ENCODE results near the gene SHOX. TPM values are rescaled to one million over a fixed set of nuclear protein-coding genes. Genes with fewer than 3 reads are reported as not detected.
"Not testable (repeated sequence)": the region's sequence is repeated elsewhere in the genome, so short reads cannot be mapped to it uniquely, and the experiment has no call there.

Gene SHOX
- total RNA-seq, 1 experiment from 2014 or later = not detected

DNA sequence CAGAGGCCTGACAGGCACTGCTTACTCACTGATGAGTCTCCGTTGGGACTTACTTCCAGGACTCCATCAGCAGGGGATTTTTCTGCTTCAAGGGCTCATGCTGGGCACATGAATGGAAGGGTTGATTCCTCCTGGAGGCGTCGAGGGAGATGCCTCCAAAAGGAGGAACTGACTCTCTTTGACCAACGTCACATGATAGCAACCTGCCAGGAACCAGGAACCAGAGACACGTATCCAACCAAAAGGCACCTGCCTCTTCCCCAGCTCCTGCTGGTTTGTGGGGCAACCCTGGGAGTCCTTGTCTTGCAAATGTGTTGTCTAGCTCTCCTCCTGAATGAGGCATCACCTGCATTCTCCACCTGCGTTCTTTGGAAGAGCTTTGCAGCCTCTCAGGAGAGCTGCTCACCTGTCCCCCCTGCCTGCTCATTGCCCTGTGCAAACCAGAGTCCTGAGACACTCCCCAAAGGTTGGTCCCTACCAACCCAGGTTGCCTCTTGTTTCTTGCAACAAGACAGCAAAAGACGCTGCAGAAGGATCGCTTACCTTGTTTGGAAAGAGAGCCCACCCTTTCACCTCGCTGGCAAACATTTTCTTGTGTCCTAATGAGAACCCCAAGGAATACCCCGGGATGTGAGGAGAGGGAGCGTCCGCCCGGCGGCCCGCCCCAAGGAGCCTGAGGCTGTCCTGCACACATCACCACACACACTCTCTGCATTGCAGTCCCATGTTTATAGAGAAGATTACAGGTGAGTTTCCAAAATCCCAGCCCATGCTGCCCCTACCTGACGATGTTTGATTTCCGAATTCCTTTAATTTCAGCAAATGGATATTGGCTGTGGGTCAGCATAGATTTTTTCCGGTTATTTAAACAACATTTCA lies 30.5 kb upstream of the SHOX start:
- H3K4me3 Mint-ChIP-seq (ENCODE audit: low read depth, unreplicated experiment) = no peak overlapping the region
- intact Hi-C loops (cut with micrococcal nuclease; ENCODE audit: unreplicated experiment) = no loop called here
- no peak for DNase-seq
- H3K27ac Mint-ChIP-seq (ENCODE audit: unreplicated experiment) = no peak overlapping the region
- CTCF ChIA-PET = no interaction called here
- no peaks in the 10 kb centered on the region for H3K4me1 Mint-ChIP-seq (ENCODE audit: low read depth, unreplicated experiment)
- BruUV-seq (replicated peaks) = no TSS peak
- H3K36me3 Mint-ChIP-seq (ENCODE audit: insufficient read depth, unreplicated experiment) = no peaks in the 10 kb centered on the region
- TF ChIP-seq, protein P1, sequence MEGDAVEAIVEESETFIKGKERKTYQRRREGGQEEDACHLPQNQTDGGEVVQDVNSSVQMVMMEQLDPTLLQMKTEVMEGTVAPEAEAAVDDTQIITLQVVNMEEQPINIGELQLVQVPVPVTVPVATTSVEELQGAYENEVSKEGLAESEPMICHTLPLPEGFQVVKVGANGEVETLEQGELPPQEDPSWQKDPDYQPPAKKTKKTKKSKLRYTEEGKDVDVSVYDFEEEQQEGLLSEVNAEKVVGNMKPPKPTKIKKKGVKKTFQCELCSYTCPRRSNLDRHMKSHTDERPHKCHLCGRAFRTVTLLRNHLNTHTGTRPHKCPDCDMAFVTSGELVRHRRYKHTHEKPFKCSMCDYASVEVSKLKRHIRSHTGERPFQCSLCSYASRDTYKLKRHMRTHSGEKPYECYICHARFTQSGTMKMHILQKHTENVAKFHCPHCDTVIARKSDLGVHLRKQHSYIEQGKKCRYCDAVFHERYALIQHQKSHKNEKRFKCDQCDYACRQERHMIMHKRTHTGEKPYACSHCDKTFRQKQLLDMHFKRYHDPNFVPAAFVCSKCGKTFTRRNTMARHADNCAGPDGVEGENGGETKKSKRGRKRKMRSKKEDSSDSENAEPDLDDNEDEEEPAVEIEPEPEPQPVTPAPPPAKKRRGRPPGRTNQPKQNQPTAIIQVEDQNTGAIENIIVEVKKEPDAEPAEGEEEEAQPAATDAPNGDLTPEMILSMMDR (IDR thresholded peaks at IDR 0.05; ENCODE audit: unreplicated experiment) = no peak
- H3K27me3 Mint-ChIP-seq (ENCODE audit: unreplicated experiment) = no peaks in the 10 kb centered on the region
- peaks cover 20% of the 10 kb centered on the region for H3K9me3 Mint-ChIP-seq (ENCODE audit: low read depth, unreplicated experiment)

DNA sequence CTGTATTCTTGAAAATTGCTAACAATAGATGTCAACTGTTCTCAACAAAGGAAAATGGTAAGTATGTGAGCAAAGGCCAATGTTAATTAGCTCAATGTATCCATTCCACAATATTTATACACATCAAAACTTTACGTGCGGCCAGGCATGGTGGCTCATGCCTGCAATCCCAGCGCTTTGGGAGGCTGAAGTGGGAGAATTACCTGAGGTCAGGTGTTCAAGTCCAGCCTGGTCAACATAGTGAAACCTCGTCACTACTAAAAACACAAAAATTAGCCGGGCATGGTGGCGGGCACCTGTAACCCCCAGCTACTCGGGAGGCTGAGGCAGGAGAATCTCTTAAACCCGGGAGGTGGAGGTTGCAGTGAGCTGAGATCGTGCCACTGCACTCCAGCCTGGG lies 27.6 kb upstream of the SHOX start:
- H3K4me1 Mint-ChIP-seq (ENCODE audit: low read depth, unreplicated experiment); intact Hi-C loops (cut with micrococcal nuclease; ENCODE audit: unreplicated experiment); BruUV-seq (replicated peaks); H3K9me3 Mint-ChIP-seq (ENCODE audit: low read depth, unreplicated experiment); H3K4me3 Mint-ChIP-seq (ENCODE audit: low read depth, unreplicated experiment); DNase-seq; CTCF ChIA-PET; H3K36me3 Mint-ChIP-seq (ENCODE audit: insufficient read depth, unreplicated experiment); H3K27ac Mint-ChIP-seq (ENCODE audit: unreplicated experiment); H3K27me3 Mint-ChIP-seq (ENCODE audit: unreplicated experiment): not testable (repeated sequence)

GRCh38 chrX:604616-605015 lies 26.0 kb upstream of the SHOX start:
- CTCF ChIA-PET; H3K4me1 Mint-ChIP-seq (ENCODE audit: low read depth, unreplicated experiment); intact Hi-C loops (cut with micrococcal nuclease; ENCODE audit: unreplicated experiment); H3K27me3 Mint-ChIP-seq (ENCODE audit: unreplicated experiment); H3K4me3 Mint-ChIP-seq (ENCODE audit: low read depth, unreplicated experiment); BruUV-seq (replicated peaks); H3K36me3 Mint-ChIP-seq (ENCODE audit: insufficient read depth, unreplicated experiment); H3K27ac Mint-ChIP-seq (ENCODE audit: unreplicated experiment); DNase-seq; H3K9me3 Mint-ChIP-seq (ENCODE audit: low read depth, unreplicated experiment): not testable (repeated sequence)

DNA sequence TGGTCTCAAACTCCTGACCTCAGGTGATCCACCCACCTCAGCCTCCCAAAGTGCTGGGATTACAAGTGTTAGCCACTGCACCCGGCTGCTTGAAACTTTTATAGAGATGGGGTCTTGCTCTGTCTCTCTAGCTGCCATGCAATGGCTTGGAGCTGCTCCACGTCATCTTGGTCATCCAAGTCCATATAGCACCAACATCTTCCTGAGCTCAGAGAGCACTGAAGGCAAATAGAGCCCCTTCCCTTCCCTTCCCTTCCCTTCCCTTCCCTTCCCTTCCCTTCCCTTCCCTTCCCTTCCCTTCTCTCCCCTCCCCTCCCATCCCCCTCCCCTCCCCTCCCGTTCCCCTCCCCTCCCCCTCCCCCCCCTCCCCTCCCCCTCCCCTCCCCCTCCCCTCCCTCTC lies 22.5 kb upstream of the SHOX start:
- not testable (repeated sequence) for H3K9me3 Mint-ChIP-seq (ENCODE audit: low read depth, unreplicated experiment); H3K27me3 Mint-ChIP-seq (ENCODE audit: unreplicated experiment)

DNA sequence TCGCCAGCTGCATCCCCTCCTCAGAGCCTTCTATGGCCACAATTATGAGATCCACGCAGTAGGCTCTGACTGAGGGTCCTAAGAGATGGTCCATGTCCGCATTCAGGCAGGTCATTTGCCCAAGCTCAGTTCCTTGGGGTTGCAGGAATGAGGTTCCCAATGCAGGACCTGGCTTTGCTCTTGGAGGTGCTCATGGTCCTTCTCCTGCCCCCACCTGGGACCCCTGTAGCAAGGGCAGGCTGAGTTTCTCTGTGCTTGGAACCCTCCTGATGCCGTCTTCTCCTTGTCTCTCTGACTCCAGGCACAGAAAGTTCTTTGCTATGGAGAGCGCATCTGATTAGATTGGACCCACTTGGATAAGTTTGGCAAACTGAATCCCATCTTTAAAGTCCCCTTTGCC lies 16.5 kb upstream of the SHOX start:
- CTCF ChIA-PET = no interaction called here

More for the DNA sequence above, 22.5 kb upstream of the SHOX start:
- H3K36me3 Mint-ChIP-seq (ENCODE audit: insufficient read depth, unreplicated experiment); H3K4me1 Mint-ChIP-seq (ENCODE audit: low read depth, unreplicated experiment); DNase-seq; intact Hi-C loops (cut with micrococcal nuclease; ENCODE audit: unreplicated experiment); H3K27ac Mint-ChIP-seq (ENCODE audit: unreplicated experiment); CTCF ChIA-PET; BruUV-seq (replicated peaks); H3K4me3 Mint-ChIP-seq (ENCODE audit: low read depth, unreplicated experiment): not testable (repeated sequence)

More for the DNA sequence above, 16.5 kb upstream of the SHOX start:
- H3K9me3 Mint-ChIP-seq (ENCODE audit: low read depth, unreplicated experiment) = peaks cover 11% of the 10 kb centered on the region
- no peaks in the 10 kb centered on the region for H3K36me3 Mint-ChIP-seq (ENCODE audit: insufficient read depth, unreplicated experiment)
- TF ChIP-seq, protein P1 (IDR thresholded peaks at IDR 0.05; ENCODE audit: unreplicated experiment) = no peak
- no peak for DNase-seq
- H3K4me3 Mint-ChIP-seq (ENCODE audit: low read depth, unreplicated experiment) = no peak overlapping the region
- intact Hi-C loops (cut with micrococcal nuclease; ENCODE audit: unreplicated experiment) = no loop called here
- BruUV-seq (replicated peaks) = no TSS peak
- H3K4me1 Mint-ChIP-seq (ENCODE audit: low read depth, unreplicated experiment) = no peaks in the 10 kb centered on the region
- H3K27me3 Mint-ChIP-seq (ENCODE audit: unreplicated experiment) = no peaks in the 10 kb centered on the region
- H3K27ac Mint-ChIP-seq (ENCODE audit: unreplicated experiment) = no peak overlapping the region
